ENCODE data around the gene BFSP1.

Gene BFSP1

GRCh38 chr20:17545127-17545526, 13.9 kb upstream of the BFSP1 start (continued):
- peak; percentile 90 for TF ChIP-seq GLIS3 (CRISPR knock-in tag; IDR thresholded peaks at IDR 0.05)
- TF ChIP-seq ISL1 (CRISPR knock-in tag; IDR thresholded peaks at IDR 0.05): peak; percentile 92
- TF ChIP-seq ARNTL (CRISPR knock-in tag; IDR thresholded peaks at IDR 0.05; ENCODE audit: borderline replicate concordance, low read depth): no peak
- peak; percentile 89 for TF ChIP-seq SNAI2 (CRISPR knock-in tag; IDR thresholded peaks at IDR 0.05)
- peak; percentile 61; the same call in 1 of the 2 replicates for TF ChIP-seq CSRNP3 (CRISPR knock-in tag; IDR thresholded peaks at IDR 0.05)
- TF ChIP-seq PATZ1 (CRISPR knock-in tag; IDR thresholded peaks at IDR 0.05; ENCODE audit: borderline replicate concordance): no peak

- ATAC-seq: peak; percentile 61
- TF ChIP-seq ISL1 (CRISPR knock-in tag; IDR thresholded peaks at IDR 0.05): no peak
- TF ChIP-seq TOX (CRISPR knock-in tag; IDR thresholded peaks at IDR 0.05; ENCODE audit: borderline replicate concordance): 0 out of 2 replicates have a peak, but pooled peaks have one; percentile 35
- TF ChIP-seq POU6F1 (CRISPR knock-in tag; IDR thresholded peaks at IDR 0.05; ENCODE audit: borderline replicate concordance, low read depth): no peak
Measured at GRCh38 chr20:17543531-17544131, 12.5 kb upstream of the BFSP1 start.

GRCh38 chr20:17542993-17543412, 11.8 kb upstream of the BFSP1 start:
- TF ChIP-seq ISL1 (CRISPR knock-in tag; IDR thresholded peaks at IDR 0.05) (0 out of 2 replicates have a peak, but pooled peaks have one; percentile 40), ARNTL (CRISPR knock-in tag; IDR thresholded peaks at IDR 0.05; ENCODE audit: borderline replicate concordance, low read depth) (no peak)
- peak; percentile 45 for ATAC-seq

- ATAC-seq: no peak
- no peak for TF ChIP-seq POU6F1 (CRISPR knock-in tag; IDR thresholded peaks at IDR 0.05; ENCODE audit: borderline replicate concordance, low read depth)
- TF ChIP-seq CSDC2 (CRISPR knock-in tag; IDR thresholded peaks at IDR 0.05): no peak
Measured at GRCh38 chr20:17542481-17542880, 11.3 kb upstream of the BFSP1 start.

- ATAC-seq: no peak
- TF ChIP-seq ARNTL (CRISPR knock-in tag; IDR thresholded peaks at IDR 0.05; ENCODE audit: borderline replicate concordance, low read depth) (no peak), ZFP30 (CRISPR knock-in tag; IDR thresholded peaks at IDR 0.05) (no peak), ISL1 (CRISPR knock-in tag; IDR thresholded peaks at IDR 0.05) (no peak), OSR1 (CRISPR knock-in tag; IDR thresholded peaks at IDR 0.05) (no peak), TSHZ2 (CRISPR knock-in tag; IDR thresholded peaks at IDR 0.05) (no peak), CSDC2 (CRISPR knock-in tag; IDR thresholded peaks at IDR 0.05) (no peak), POU6F1 (CRISPR knock-in tag; IDR thresholded peaks at IDR 0.05; ENCODE audit: borderline replicate concordance, low read depth) (no peak), TOX (CRISPR knock-in tag; IDR thresholded peaks at IDR 0.05; ENCODE audit: borderline replicate concordance) (no peak), GLIS3 (CRISPR knock-in tag; IDR thresholded peaks at IDR 0.05) (no peak), SNAI2 (CRISPR knock-in tag; IDR thresholded peaks at IDR 0.05) (no peak)
Measured at GRCh38 chr20:17541996-17542395, 10.8 kb upstream of the BFSP1 start.

Data from SK-N-SH treated with all-trans-retinoic acid at 6 μM for 48 hours (cell line).